22Rv1 (cell line): Measurements from ENCODE around the gene RNF11.

Experiments used
- CTCF ChIP-seq: fragments of 450-650 bp; IDR thresholded peaks from 2 replicates; pipeline ENCODE4 v1.5.1; 2017; ENCODE audit warnings: mild to moderate bottlenecking
- ZFX ChIP-seq: fragments of 450-650 bp; IDR thresholded peaks from 2 replicates; pipeline ENCODE4 v1.6.1; 2017; ENCODE audit warnings: antibody characterized with exemption, borderline replicate concordance

GRCh38 chr1:51303751-51304251, 67.7 kb downstream of the RNF11 start:
- TF ChIP-seq CTCF (no peak), ZFX (no peak)
